Prostate gland (tissue), 2 donors: Measurements from ENCODE around the gene HNRNPUL2. TPM values are rescaled to one million over a fixed set of nuclear protein-coding genes. Genes with fewer than 3 reads are reported as not detected.

ENCODE experiments used
- DNase-seq: peaks from one replicate; pipeline ENCODE4 v3.0.0-alpha.2; 2019; ENCODE audit warnings: low spot score
- H3K27ac ChIP-seq, 2 donors: fragments of 200-600 bp; sonication (generic); 2 replicates each; pipeline ENCODE4 v1.5.1; 2017 to 2019
- H3K27me3 ChIP-seq: fragments of 200-600 bp; sonication (generic); replicated peaks from 2 replicates; pipeline ENCODE4 v1.5.1; 2019; ENCODE audit not compliant: insufficient read depth
- H3K36me3 ChIP-seq, 2 donors: fragments of 200-600 bp; sonication (generic); 1 replicate in 1 of 2; 2 replicates in 1 of 2; pipeline versions ENCODE4 v1.5.1 to v1.8.1; 2017 to 2019
- H3K4me1 ChIP-seq: fragments of 200-600 bp; sonication (generic); replicated peaks from 2 replicates; pipeline ENCODE4 v1.5.1; 2019
- H3K4me3 ChIP-seq, 2 donors: fragments of 200-600 bp; sonication (generic); 2 replicates each; pipeline ENCODE4 v1.5.1; 2017 to 2019
- H3K9me3 ChIP-seq: fragments of 200-600 bp; sonication (generic); 2 replicates; pipeline ENCODE4 v1.5.1; 2017
- CTCF ChIP-seq, 4 experiments: fragments of 200-600 bp in 2 of 4; fragments of 450-650 bp in 2 of 4; sonication (generic) in 2 of 4; IDR thresholded peaks; 1 replicate in 3 of 4; 2 replicates in 1 of 4; pipeline ENCODE4 v1.5.1; 2016 to 2019; ENCODE audit warnings: antibody characterized with exemption in 4 of 4, mild to moderate bottlenecking in 2 of 4, moderate library complexity in 2 of 4
- POLR2A ChIP-seq: fragments of 450-650 bp; IDR thresholded peaks from one replicate; pipeline ENCODE4 v1.6.1; 2016; ENCODE audit warnings: antibody characterized with exemption, mild to moderate bottlenecking
- POLR2AphosphoS5 ChIP-seq: sonication (generic); formaldehyde crosslinking; IDR thresholded peaks from one replicate; pipeline ENCODE4 v1.6.1; 2017; ENCODE audit warnings: antibody characterized with exemption
- WGBS: methylation state at CpG from one replicate; pipeline ENCODE4 v1.1.5; 2018; 5-methylcytosine and 5-hydroxymethylcytosine counted together
- intact Hi-C: fragments of 100-400 bp; cut with DNase I; formaldehyde crosslinking; loops from one replicate; pipeline ENCODE4 v1.14.2; 2022
- total RNA-seq, 2 donors: library from RNA; depleted of rRNA; stranded (reverse); fragments of >200 nt; gene quantifications; one replicate each; pipeline ENCODE4 v1.1.0, GENCODE V29; 2016

Gene HNRNPUL2
- total RNA-seq, 2 donors from 2014 or later, result 26.6 to 33.5 TPM

- peak; percentile 21 for DNase-seq
These were observed 922 bp downstream of the HNRNPUL2 start for GRCh38 chr11:62726156-62726914.

DNA sequence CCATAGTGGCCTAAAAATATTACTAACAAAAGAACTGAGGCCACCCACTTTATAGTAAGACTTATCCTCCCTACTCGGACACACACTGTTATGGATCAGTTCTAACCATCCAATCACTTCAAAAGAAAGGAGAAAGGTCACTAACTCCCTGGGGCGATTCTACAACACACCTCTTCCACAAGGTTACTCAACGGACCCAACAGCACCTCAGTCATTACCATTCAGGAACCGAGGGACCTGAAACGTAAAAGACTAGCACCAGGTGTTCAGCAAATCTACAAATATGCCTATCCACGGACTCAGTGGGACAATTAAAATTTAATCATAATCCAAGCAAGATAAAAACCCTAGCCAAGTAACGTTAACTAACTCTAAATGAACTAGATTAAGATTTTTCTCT lies 1.6 kb downstream of the HNRNPUL2 start:
- Histone ChIP-seq H3K4me1 (peaks cover 9% of the 10 kb centered on the region), H3K36me3 (peaks cover 0 to 20% of the 10 kb centered on the region in 2 donors), H3K4me3 (peak overlapping the region; percentile 79 to 90), H3K27me3 (no peaks in the 10 kb centered on the region), H3K9me3 (no peaks in the 10 kb centered on the region), H3K27ac (peak overlapping the region; percentile 89 to 97)
- intact Hi-C loops, result loop anchor here (5.0 kb wide), 1 partner anchor 37 kb away; the partner anchor contains the start of gene POLR2G
- TF ChIP-seq CTCF (IDR thresholded peaks at IDR 0.05) (no peak), POLR2AphosphoS5 (no peak), POLR2A (no peak)
- WGBS, result 2% methylated on average over 7 of the region's 7 CpGs
- no peak for DNase-seq

More at GRCh38 chr11:62726156-62726914, 922 bp downstream of the HNRNPUL2 start:
- Histone ChIP-seq H3K4me1 (peaks cover 9% of the 10 kb centered on the region), H3K27ac (peak overlapping the region; percentile 89 to 97), H3K4me3 (peak overlapping the region; percentile 79 to 90), H3K36me3 (peaks cover 0 to 14% of the 10 kb centered on the region in 2 donors), H3K27me3 (no peaks in the 10 kb centered on the region), H3K9me3 (no peaks in the 10 kb centered on the region)
- intact Hi-C loops, result loop anchor here (5.0 kb wide), 1 partner anchor 36 kb away; the partner anchor contains the start of gene POLR2G
- 0% methylated on average over 49 of the region's 51 CpGs for WGBS
- TF ChIP-seq POLR2A (no peak), POLR2AphosphoS5 (no peak), CTCF (IDR thresholded peaks at IDR 0.05) (no peak)

DNA sequence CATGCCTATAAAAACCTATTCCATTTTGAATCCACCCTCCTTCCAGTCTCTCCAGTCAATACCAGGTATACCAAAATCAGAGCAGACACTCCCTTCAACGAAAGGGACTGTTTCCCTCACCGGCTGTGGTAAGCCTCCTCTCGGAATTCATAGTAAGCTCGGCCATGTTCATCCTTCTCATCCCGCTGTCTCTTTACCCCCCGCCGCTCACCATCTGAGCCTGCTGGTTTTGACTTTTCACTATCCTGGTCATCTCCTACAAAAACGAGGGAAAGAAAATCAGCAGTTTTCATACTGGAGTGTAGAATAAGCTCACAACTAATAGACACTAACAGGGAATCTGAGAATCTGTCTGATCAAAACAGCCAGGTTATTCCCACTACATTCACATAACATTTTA lies 3.1 kb downstream of the HNRNPUL2 start:
- Histone ChIP-seq H3K9me3 (no peaks in the 10 kb centered on the region), H3K4me3 (peak overlapping the region in 1 of 2 donors; percentile 90), H3K36me3 (peaks cover 0 to 27% of the 10 kb centered on the region in 2 donors), H3K27ac (peak overlapping the region in 1 of 2 donors; percentile 9), H3K27me3 (no peaks in the 10 kb centered on the region), H3K4me1 (no peaks in the 10 kb centered on the region)
- no peak for TF ChIP-seq POLR2AphosphoS5
- TF ChIP-seq CTCF (IDR thresholded peaks at IDR 0.05), result no peak
- no peak for TF ChIP-seq POLR2A
- WGBS, result 27% methylated on average over 8 of the region's 8 CpGs
- intact Hi-C loops, result no loop called here
- DNase-seq, result no peak

DNA sequence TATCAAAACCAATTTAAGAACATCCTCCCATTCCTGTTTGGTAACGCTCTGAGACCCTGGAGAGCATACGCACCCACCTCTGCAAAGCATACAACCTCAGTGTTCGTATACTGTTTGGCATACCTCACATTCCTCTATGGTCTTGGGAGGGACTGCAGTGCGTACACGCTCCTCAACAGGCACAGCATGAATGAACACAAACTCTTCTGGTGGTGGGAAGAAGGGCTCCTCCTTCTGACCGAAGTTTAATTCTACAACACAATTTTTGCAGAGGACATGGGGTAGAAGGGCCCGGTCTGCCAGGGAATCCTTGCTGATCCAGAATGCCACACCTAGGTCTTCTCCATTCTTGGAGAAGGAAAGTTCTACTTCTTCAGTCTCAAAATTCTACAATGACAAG lies 5.3 kb downstream of the HNRNPUL2 start:
- Histone ChIP-seq H3K9me3 (no peaks in the 10 kb centered on the region), H3K27ac (no peak overlapping the region), H3K4me1 (peaks cover 2% of the 10 kb centered on the region), H3K36me3 (peaks cover 0 to 28% of the 10 kb centered on the region in 2 donors), H3K4me3 (no peak overlapping the region), H3K27me3 (no peaks in the 10 kb centered on the region)
- WGBS, result 64% methylated on average over 7 of the region's 7 CpGs
- intact Hi-C loops, result no loop called here
- TF ChIP-seq POLR2A, result no peak
- no peak for TF ChIP-seq CTCF (IDR thresholded peaks at IDR 0.05)
- TF ChIP-seq POLR2AphosphoS5, result no peak
- no peak for DNase-seq
